Kidney (tissue), 14 donors: ENCODE measurements around the gene LCN15. TPM values are rescaled to one million over a fixed set of nuclear protein-coding genes. Genes with fewer than 3 reads are reported as not detected.

Source experiments
- DNase-seq, 5 donors: peaks; one replicate each; pipeline ENCODE4 v3.0.0-alpha.2; 2013 to 2020
- FAIRE-seq: peaks from 2 replicates; lab custom pipeline; 2012; peaks lifted over from hg19 to GRCh38; lab: Jason Lieb, UNC
- H3K27ac ChIP-seq, 2 donors: one replicate each; pipeline ENCODE4 v1.7.0; 2013; ENCODE audit warnings: low read depth in 2 of 2, low read length in 2 of 2, inconsistent platforms in 1 of 2
- H3K27me3 ChIP-seq: one replicate; pipeline ENCODE4 v1.7.1; 2013; ENCODE audit warnings: low read length, inconsistent platforms; ENCODE audit not compliant: control insufficient read depth, insufficient read depth
- H3K36me3 ChIP-seq, 3 donors: one replicate each; pipeline versions ENCODE4 v1.7.0 to v1.7.1; 2013; ENCODE audit warnings: low read length in 3 of 3, control low read depth in 1 of 3, inconsistent platforms in 1 of 3; ENCODE audit not compliant: insufficient read depth in 3 of 3, control insufficient read depth in 2 of 3
- H3K4me1 ChIP-seq, 3 donors: one replicate each; pipeline versions ENCODE4 v1.7.0 to v1.7.1; 2013; ENCODE audit warnings: low read length in 3 of 3, inconsistent platforms in 1 of 3, low read depth in 1 of 3; ENCODE audit not compliant: control insufficient read depth in 2 of 3, insufficient read depth in 2 of 3
- H3K4me3 ChIP-seq, 3 donors: one replicate each; pipeline versions ENCODE4 v1.7.0 to v1.8.1; 2013; ENCODE audit warnings: low read length in 3 of 3, control low read depth in 1 of 3, inconsistent platforms in 1 of 3
- H3K9ac ChIP-seq, 3 donors: one replicate each; pipeline versions ENCODE4 v1.7.0 to v1.7.1; 2013; ENCODE audit warnings: low read length in 3 of 3, control low read depth in 1 of 3, inconsistent platforms in 1 of 3
- H3K9me3 ChIP-seq, 3 donors: one replicate each; pipeline versions ENCODE4 v1.7.0 to v1.7.1; 2013; ENCODE audit warnings: low read length in 3 of 3, control low read depth in 1 of 3, inconsistent platforms in 1 of 3; ENCODE audit not compliant: control insufficient read depth in 2 of 3, insufficient read depth in 1 of 3
- intact Hi-C: fragments of 100-400 bp; cut with DNase I; formaldehyde crosslinking; loops from one replicate; pipeline ENCODE4 v1.11.1; 2022
- polyA plus RNA-seq: library from polyadenylated mRNA; stranded (reverse); fragments of 350-450 nt; fragmentation: Illumina TruSeq; extraction: RNeasy Lipid Tissue Mini Kit (QIAGEN cat#74804); gene quantifications from one replicate; pipeline ENCODE4 v1.2.3, GENCODE V29; 2014; ENCODE audit warnings: low read depth, low replicate concordance; ENCODE audit not compliant: insufficient read depth
- total RNA-seq: library from RNA; stranded (reverse); fragmentation: NEBNext Ultra II Directional; extraction: Animal tissue kit (Norgen Biotek cat#: 25700); gene quantifications from one replicate; pipeline ENCODE4 v1.2.1, GENCODE V29; 2021
- TF ChIP-seq, protein P1 (sequence below): IDR thresholded peaks from 3 replicates; pipeline ENCODE4 v1.5.1; 2012; ENCODE audit warnings: mild to moderate bottlenecking, moderate library complexity, borderline replicate concordance; ENCODE audit not compliant: insufficient read depth; ENCODE audit errors: extremely low read depth
- donor health status: control.
- donor health status: control.
- donor health status: control.
- donor health status: control.
- donor health status: control.
- donor health status: DM: yes; HTN: yes; CAD: no.
- donor health status: Normal renal cell carcinoma (clear cell type).

LCN15 gene
- total and polyA plus RNA-seq, 2 donors from 2014 or later: not detected

DNA sequence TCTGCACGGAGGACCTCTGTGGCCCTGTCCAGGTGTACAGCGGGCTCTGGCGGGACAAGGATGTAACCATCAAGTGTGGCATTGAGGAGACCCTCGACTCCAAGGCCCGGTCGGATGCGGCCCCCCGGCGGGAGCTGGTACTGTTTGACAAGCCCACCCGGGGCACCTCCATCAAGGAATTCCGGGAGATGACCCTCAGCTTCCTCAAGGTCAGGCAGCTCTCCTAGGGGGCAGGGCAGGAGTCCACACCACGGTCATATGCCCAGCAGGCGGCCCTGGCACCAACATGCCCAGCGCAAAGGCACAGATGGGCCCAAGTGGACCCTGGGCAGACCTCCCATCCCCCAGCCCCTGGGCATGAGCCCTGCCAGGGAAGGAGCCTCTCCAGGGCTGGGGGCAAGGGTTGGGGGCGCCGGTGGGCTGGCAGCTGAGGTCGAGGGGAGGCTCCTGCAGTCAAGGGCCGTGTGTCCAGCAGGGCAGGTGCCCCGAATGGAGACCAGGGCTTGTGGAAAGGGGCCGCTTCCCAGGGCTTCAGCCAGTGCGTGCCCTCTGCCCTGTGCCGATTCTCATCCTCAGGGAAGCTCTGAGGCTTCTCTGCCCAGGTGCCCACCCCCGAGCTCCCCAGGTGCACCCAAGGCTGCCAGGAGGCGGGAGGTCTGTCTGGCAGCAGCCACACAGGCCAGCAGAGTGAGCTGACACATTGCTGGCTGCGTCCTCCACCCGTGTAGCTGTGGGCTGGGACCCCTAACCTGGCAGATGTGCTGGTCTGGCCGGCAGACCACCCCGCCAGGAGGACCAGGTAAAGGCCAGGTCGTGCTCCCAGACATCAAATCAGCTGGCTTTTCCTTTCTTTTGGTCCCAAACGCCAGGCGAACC, 42.0 kb downstream of the LCN15 start:
- no peak overlapping the region for H3K4me3 ChIP-seq
- H3K27me3 ChIP-seq: no peaks in the 10 kb centered on the region
- H3K27ac ChIP-seq: no peak overlapping the region
- no peak overlapping the region for H3K9ac ChIP-seq
- H3K4me1 ChIP-seq: peaks cover 0 to 27% (median 16%) of the 10 kb centered on the region in 3 donors
- TF ChIP-seq, protein P1, sequence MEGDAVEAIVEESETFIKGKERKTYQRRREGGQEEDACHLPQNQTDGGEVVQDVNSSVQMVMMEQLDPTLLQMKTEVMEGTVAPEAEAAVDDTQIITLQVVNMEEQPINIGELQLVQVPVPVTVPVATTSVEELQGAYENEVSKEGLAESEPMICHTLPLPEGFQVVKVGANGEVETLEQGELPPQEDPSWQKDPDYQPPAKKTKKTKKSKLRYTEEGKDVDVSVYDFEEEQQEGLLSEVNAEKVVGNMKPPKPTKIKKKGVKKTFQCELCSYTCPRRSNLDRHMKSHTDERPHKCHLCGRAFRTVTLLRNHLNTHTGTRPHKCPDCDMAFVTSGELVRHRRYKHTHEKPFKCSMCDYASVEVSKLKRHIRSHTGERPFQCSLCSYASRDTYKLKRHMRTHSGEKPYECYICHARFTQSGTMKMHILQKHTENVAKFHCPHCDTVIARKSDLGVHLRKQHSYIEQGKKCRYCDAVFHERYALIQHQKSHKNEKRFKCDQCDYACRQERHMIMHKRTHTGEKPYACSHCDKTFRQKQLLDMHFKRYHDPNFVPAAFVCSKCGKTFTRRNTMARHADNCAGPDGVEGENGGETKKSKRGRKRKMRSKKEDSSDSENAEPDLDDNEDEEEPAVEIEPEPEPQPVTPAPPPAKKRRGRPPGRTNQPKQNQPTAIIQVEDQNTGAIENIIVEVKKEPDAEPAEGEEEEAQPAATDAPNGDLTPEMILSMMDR: no peak
- FAIRE-seq (no peak), DNase-seq (peak in 1 of 5 donors; percentile 53)
- peaks cover 4 to 32% (median 15%) of the 10 kb centered on the region in 3 donors for H3K36me3 ChIP-seq
- no peaks in the 10 kb centered on the region for H3K9me3 ChIP-seq
- intact Hi-C loops: no loop called here

DNA sequence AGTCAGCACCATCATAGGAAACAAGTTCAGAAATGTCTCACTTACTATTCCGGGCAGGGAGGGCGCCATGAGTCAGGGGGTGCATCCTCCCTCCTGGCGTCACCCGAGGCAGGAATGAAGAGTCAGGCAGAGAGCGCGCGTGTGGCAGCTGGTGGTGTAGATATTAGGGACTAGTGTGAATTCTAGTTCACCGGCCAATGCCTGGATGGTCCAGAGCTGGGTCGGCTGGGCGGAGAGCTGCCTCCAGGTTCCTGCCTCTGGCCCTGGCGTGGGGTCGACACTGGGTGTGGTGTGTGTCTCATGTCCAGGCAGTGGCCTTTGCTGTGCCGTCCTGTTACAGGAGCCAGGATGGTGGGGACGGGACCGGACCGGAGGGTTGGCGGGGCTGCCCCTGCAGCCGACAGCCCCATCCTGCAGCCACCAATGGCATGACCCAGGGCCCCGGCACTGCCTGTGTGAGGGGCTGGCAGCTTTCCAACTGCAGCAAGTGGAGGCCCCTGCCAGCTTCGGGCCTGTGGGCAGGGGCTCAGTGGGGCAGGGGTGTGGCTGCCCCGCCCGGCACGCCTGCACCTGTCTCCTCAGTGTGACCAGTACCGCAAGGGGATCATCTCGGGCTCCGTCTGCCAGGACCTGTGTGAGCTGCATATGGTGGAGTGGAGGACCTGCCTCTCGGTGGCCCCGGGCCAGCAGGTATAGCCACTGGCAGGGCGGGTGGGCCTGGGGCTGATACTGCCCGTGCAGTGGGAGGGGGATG, 42.8 kb downstream of the LCN15 start:
- FAIRE-seq (no peak), DNase-seq (peak in 1 of 5 donors; percentile 58)
- H3K27me3 ChIP-seq: no peaks in the 10 kb centered on the region
- H3K4me3 ChIP-seq: no peak overlapping the region
- intact Hi-C loops: no loop called here
- no peak overlapping the region for H3K9ac ChIP-seq
- TF ChIP-seq, protein P1: no peak
- no peaks in the 10 kb centered on the region for H3K9me3 ChIP-seq
- H3K27ac ChIP-seq: no peak overlapping the region
- peaks cover 4 to 31% (median 14%) of the 10 kb centered on the region in 3 donors for H3K36me3 ChIP-seq
- peaks cover 0 to 20% (median 13%) of the 10 kb centered on the region in 3 donors for H3K4me1 ChIP-seq

DNA sequence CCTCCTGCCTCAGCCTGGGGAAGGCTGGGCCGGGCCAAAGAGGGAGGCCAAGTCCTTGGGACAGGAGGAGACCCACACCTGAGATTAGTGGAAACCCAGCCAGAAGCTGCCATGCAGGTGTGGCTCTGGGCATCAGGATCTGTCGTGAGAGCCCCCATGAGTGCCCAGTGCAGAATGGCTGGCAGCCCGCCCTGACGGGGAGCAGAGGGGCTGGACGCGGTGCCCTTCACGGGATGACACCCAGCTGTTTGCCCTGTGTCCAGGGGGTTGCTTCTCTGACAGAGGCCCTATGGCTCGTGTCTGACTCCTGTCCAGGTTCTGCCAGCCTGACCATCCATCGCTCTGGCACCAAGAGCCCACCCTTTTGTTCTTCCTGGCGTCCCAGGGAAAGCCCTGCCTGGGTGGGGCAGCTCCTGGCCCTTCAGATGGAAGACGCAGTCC, 43.4 kb downstream of the LCN15 start:
- Histone ChIP-seq H3K4me1 (peaks cover 0 to 14% (median 8%) of the 10 kb centered on the region in 3 donors), H3K4me3 (no peak overlapping the region), H3K9me3 (no peaks in the 10 kb centered on the region), H3K27ac (no peak overlapping the region), H3K36me3 (peaks cover 3 to 25% (median 11%) of the 10 kb centered on the region in 3 donors), H3K9ac (no peak overlapping the region), H3K27me3 (no peaks in the 10 kb centered on the region)
- DNase-seq: no peak
- TF ChIP-seq, protein P1: no peak
- intact Hi-C loops: no loop called here
- no peak for FAIRE-seq
